ENCODE measurements around the gene RBM23. TPM values are rescaled to one million over a fixed set of nuclear protein-coding genes. Genes with fewer than 3 reads are reported as not detected.
A peak's percentile ranks its signal among the peaks of the same experiment; 100 is the strongest.

Gene RBM23
- total RNA-seq, 1 experiment from 2014 or later = 42.4 TPM

DNA sequence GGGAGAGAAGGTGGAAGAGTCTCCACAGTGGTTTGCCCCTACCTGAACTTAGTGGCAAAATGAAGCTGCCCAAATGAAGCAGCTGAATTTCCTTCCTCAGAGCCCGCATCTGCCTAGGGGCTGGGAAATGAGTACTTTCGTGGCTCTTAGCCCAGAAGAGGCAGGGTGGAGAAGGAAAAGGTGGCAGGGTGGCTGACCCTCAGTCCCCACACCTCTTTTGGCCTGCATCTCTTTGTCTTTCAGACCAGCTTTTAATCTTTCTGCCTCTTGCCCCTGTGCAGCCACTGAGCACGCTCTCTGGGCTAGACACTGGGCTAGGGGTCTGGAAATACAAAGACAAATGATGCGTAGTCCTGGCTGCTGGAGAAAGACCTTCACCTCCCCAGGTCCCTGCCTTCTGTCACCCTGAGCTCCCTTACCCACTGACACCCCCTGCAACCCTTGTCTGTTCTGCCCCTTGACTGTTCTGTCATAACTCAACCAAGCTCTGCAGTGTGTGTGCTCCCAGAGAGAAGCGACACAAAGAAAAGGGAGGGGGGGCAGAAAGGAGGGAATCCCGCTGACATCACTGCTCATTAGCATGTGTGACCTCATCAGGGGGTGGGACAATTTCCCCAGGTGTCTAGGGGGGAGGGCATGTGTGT, 36.3 kb downstream of the RBM23 start (continued):
- TF ChIP-seq, protein P1, sequence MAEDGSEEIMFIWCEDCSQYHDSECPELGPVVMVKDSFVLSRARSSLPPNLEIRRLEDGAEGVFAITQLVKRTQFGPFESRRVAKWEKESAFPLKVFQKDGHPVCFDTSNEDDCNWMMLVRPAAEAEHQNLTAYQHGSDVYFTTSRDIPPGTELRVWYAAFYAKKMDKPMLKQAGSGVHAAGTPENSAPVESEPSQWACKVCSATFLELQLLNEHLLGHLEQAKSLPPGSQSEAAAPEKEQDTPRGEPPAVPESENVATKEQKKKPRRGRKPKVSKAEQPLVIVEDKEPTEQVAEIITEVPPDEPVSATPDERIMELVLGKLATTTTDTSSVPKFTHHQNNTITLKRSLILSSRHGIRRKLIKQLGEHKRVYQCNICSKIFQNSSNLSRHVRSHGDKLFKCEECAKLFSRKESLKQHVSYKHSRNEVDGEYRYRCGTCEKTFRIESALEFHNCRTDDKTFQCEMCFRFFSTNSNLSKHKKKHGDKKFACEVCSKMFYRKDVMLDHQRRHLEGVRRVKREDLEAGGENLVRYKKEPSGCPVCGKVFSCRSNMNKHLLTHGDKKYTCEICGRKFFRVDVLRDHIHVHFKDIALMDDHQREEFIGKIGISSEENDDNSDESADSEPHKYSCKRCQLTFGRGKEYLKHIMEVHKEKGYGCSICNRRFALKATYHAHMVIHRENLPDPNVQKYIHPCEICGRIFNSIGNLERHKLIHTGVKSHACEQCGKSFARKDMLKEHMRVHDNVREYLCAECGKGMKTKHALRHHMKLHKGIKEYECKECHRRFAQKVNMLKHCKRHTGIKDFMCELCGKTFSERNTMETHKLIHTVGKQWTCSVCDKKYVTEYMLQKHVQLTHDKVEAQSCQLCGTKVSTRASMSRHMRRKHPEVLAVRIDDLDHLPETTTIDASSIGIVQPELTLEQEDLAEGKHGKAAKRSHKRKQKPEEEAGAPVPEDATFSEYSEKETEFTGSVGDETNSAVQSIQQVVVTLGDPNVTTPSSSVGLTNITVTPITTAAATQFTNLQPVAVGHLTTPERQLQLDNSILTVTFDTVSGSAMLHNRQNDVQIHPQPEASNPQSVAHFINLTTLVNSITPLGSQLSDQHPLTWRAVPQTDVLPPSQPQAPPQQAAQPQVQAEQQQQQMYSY (CRISPR knock-in tag; IDR thresholded peaks at IDR 0.05) = no peak
- no peak for TF ChIP-seq ZNF416 (CRISPR knock-in tag; IDR thresholded peaks at IDR 0.05)

DNA sequence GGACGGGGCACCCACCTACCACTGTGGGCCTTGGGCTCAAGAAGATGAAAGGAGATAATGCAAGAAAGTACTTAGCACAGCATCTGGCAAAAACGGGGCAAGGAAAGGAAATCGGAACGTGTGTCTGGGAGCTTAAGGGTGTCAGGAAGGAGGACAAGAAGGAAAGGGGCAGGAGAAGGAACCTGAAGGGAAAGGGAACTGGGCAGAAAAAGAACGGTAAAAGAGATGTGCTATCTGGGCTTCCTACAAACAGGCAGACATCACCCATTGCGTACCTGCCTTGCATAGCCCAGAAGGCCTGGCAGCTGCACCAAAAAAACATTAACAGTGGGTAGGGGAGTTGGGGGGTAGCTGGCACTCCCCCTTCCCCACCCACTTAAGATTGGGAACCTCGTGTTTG, 36.9 kb downstream of the RBM23 start:
- CTCF ChIA-PET = interaction anchor here (0.5 to 5.1 kb wide), 14 partner anchors 10 to 312 kb away, joined by 3 to 57 read pairs (median 5); partner anchors contain the start of genes AJUBA and LRP10

DNA sequence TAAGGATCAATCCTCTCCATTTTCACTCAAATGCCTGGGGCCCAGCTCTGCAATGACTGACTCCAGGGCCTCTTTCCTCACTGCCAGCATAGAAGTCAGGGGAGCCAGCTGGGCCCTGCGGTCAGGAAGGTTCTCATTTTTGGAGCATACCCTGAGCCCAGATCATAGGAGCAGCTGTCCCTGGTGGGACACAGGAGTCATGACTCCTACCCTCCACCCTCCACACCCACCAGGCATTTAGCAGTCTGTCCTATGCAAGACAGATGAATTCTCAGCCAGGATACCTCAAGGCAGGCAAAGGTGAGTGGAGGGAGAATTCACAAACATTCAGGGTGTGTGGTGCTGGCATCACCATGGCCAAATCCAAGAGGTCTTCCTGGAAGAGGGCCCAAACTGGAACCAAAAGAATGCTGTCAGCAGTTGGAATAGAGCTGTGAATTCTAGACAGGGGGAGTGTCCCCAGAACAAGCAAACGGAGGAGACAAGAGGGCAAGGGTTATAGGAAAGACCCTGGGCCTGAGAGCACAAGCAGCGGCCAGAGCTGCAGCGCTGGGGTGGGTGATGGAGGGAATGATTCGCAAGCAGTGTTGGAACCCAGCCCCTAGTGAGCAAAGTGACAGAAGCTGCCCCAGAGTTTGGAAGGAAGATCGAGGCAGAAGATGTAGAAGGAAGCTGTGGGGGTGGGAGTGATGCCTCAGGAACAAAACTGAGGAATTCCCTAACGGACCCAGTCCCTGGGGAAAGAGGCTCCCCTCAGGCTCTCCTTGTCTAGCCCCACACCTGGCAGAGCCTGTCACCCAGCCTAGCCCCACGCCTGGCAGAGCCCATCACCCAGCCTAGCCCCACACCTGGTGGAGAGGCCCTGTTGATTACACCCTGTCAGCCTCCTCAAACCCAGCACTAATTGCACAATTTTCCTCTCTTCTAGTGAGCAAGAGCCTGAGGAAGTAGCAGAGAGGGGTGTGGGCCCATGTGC, 40.4 kb downstream of the RBM23 start:
- no peak for DNase-seq (ENCODE audit: low spot score)
- ATAC-seq = no peak
- TF ChIP-seq ZNF396 (CRISPR knock-in tag; IDR thresholded peaks at IDR 0.05; ENCODE audit: borderline replicate concordance) = no peak
- TF ChIP-seq, protein P2, sequence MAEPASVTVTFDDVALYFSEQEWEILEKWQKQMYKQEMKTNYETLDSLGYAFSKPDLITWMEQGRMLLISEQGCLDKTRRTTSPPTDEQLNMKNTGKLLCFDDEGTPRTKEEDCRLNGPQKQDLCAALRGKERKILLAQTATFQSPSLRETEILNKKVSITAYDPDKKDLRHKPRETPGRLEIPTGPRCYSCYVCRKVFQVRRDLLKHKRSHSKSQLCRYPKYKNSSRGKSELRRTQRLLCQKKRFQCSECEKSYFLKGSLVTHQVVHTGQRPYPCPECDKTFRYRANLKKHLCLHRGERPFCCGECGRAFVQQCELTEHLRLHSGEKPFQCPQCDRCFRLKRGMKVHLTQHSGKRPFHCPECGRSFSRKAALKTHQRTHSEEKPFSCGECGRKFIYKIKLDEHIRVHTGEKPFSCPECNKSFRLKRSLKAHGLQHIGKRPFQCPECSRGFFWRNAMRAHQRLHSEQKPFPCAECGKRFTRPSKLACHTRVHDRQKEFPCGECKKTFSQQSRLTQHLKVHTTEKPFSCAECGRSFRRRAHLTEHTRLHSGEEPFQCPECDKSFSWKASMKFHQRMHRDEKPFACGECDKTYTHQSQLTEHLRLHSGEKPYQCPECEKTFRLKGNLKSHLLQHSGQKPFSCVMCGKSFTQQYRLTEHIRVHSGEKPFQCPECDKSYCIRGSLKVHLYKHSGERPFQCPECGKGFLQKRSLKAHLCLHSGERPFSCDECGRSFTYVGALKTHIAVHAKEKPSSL (CRISPR knock-in tag; conservative IDR thresholded peaks at IDR 0.05) = no peak
- no peak for TF ChIP-seq ELF4 (CRISPR knock-in tag; IDR thresholded peaks at IDR 0.05; ENCODE audit: low read depth)
- TF ChIP-seq, protein P3, sequence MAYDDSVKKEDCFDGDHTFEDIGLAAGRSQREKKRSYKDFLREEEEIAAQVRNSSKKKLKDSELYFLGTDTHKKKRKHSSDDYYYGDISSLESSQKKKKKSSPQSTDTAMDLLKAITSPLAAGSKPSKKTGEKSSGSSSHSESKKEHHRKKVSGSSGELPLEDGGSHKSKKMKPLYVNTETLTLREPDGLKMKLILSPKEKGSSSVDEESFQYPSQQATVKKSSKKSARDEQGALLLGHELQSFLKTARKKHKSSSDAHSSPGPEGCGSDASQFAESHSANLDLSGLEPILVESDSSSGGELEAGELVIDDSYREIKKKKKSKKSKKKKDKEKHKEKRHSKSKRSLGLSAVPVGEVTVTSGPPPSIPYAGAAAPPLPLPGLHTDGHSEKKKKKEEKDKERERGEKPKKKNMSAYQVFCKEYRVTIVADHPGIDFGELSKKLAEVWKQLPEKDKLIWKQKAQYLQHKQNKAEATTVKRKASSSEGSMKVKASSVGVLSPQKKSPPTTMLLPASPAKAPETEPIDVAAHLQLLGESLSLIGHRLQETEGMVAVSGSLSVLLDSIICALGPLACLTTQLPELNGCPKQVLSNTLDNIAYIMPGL (CRISPR knock-in tag; IDR thresholded peaks at IDR 0.05) = no peak
- TF ChIP-seq CDX4 (CRISPR knock-in tag; IDR thresholded peaks at IDR 0.05; ENCODE audit: borderline replicate concordance) = no peak
- TF ChIP-seq, protein P4, sequence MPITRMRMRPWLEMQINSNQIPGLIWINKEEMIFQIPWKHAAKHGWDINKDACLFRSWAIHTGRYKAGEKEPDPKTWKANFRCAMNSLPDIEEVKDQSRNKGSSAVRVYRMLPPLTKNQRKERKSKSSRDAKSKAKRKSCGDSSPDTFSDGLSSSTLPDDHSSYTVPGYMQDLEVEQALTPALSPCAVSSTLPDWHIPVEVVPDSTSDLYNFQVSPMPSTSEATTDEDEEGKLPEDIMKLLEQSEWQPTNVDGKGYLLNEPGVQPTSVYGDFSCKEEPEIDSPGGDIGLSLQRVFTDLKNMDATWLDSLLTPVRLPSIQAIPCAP (CRISPR knock-in tag; IDR thresholded peaks at IDR 0.05) = no peak
- TF ChIP-seq TEAD4 (CRISPR knock-in tag; IDR thresholded peaks at IDR 0.05) = no peak
- TF ChIP-seq JAZF1 (CRISPR knock-in tag; IDR thresholded peaks at IDR 0.05) = no peak
- TF ChIP-seq, protein P5, sequence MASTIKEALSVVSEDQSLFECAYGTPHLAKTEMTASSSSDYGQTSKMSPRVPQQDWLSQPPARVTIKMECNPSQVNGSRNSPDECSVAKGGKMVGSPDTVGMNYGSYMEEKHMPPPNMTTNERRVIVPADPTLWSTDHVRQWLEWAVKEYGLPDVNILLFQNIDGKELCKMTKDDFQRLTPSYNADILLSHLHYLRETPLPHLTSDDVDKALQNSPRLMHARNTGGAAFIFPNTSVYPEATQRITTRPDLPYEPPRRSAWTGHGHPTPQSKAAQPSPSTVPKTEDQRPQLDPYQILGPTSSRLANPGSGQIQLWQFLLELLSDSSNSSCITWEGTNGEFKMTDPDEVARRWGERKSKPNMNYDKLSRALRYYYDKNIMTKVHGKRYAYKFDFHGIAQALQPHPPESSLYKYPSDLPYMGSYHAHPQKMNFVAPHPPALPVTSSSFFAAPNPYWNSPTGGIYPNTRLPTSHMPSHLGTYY (CRISPR knock-in tag; IDR thresholded peaks at IDR 0.05) = no peak
- POLR2A ChIA-PET = no interaction called here
- Mint-ChIP-seq H3K4me3 (no peak overlapping the region), H3K9me3 (no peaks in the 10 kb centered on the region), H3K4me1 (peaks cover 21% of the 10 kb centered on the region), H3K27ac (no peak overlapping the region), H3K27me3 (ENCODE audit: low read depth) (peaks cover 2% of the 10 kb centered on the region; the same call in 1 of the 2 replicates), H3K36me3 (peaks cover 11% of the 10 kb centered on the region)
- CTCF ChIA-PET = interaction anchor here (0.7 to 2.0 kb wide), 3 partner anchors 13 to 28 kb away, joined by 3 to 4 read pairs (median 3); no protein-coding TSS in a partner anchor

More for the DNA sequence above, 36.9 kb downstream of the RBM23 start:
- H3K27me3 Mint-ChIP-seq (ENCODE audit: low read depth) = peaks cover 23% of the 10 kb centered on the region
- no peak overlapping the region for H3K27ac Mint-ChIP-seq
- peaks cover 35% of the 10 kb centered on the region for H3K4me1 Mint-ChIP-seq
- H3K36me3 Mint-ChIP-seq = no peaks in the 10 kb centered on the region
- 0 out of 2 replicates have a peak overlapping the region, but pooled peaks have one; percentile 0 for H3K4me3 Mint-ChIP-seq
- no peak for DNase-seq (ENCODE audit: low spot score)
- no peaks in the 10 kb centered on the region for H3K9me3 Mint-ChIP-seq
- POLR2A ChIA-PET = interaction anchor here (1.1 to 3.0 kb wide), 6 partner anchors 10 to 75 kb away, joined by 3 to 32 read pairs (median 6); partner anchors contain the start of genes HAUS4, LRP10, PRMT5 and RBM23
- ATAC-seq = no peak
- no peak for TF ChIP-seq TCF7 (CRISPR knock-in tag; IDR thresholded peaks at IDR 0.05; ENCODE audit: low read depth)

Measured in WTC11 (cell line).